ENCODE measurements around the gene RALGAPA1.
"Not testable (repeated sequence)": the region's sequence is repeated elsewhere in the genome, so short reads cannot be mapped to it uniquely, and the experiment has no call there.

- TF ChIP-seq POLR2A, EP300 (IDR thresholded peaks at IDR 0.05): not testable (repeated sequence)
Observed at GRCh38 chr14:35683688-35684087, 125.4 kb downstream of the RALGAPA1 start.
